Right ventricle myocardium inferior (tissue), 1 donor: ENCODE results near the gene RFLNA. TPM values are rescaled to one million over a fixed set of nuclear protein-coding genes. Genes with fewer than 3 reads are reported as not detected.
"Not testable (repeated sequence)": the region's sequence is repeated elsewhere in the genome, so short reads cannot be mapped to it uniquely, and the experiment has no call there.

ENCODE experiments used
- ATAC-seq: fragments of 200-7000 bp; cut with Tn5 transposase; one replicate; pipeline ENCODE4 v1.9.1; 2020; ENCODE audit warnings: mild to moderate bottlenecking, moderate library complexity
- DNase-seq: peaks from one replicate; pipeline ENCODE4 v3.0.0; 2021; ENCODE audit errors: missing footprints
- intact Hi-C: fragments of 100-400 bp; cut with DNase I; formaldehyde crosslinking; loops from one replicate; pipeline ENCODE4 v1.11.0; 2022
- total RNA-seq: library from RNA; stranded (reverse); fragmentation: NEBNext Ultra II Directional; extraction: Animal tissue kit (Norgen Biotek cat#: 25700); gene quantifications from one replicate; pipeline ENCODE4 v1.2.1, GENCODE V29; 2021
- donor health status: DM: no; HTN: yes; CAD: no; lungs with severe emphysema.

Gene RFLNA
- total RNA-seq, 1 donor from 2014 or later = 0.19 TPM

DNA sequence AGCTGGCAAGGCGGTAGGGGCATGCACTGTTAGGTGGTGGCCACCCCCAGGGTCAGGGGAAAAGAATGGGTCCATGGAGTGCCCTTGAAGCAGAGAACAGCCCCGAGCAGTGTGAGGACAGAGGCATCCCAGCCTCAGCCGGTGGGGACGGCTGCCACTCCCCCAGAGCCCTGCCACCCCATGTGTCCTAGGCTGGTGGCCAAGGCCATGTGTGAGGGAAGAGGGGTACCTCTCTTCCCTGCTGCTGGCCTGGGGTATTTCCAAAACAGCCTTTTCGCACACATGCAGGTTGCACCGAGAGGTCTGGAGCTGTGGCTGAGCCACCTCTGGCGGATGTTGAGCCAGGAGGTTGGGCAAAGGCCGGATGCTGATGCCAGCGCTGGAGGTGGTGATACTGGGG is 19.9 kb downstream of the RFLNA start:
- DNase-seq (no peak), ATAC-seq (no peak)
- intact Hi-C loops = no loop called here

DNA sequence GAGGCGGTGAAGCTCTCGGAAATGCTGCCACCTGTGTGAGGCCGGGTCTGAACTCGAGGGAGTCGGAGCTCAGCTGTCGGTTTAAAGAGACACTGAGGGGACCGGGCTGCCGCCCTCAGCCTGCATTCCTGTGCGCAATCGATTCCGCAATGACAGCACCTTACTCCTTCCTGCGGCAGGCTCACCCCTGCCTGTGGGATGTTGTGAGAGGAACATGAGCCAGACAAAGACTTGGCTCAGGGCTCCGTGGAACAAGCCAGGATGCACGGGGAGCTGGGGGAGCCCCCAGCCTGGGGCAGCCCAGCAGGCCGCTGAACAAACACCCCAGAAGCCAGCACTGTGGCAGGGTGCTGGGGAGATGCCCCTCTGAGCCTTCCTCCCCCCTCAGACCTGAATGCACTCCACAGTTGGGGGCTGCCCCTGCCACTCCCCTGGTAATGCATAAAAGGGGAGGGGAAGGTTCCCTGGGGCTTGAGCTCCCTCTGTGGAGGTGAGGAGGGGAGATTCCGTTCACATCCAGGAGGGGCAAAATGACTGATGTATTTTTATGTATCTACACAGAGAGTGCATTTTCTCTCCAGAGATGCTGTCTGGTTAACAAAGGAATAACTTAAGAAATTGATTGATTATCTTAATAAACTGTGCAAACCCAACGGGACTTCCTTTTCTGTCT is 20.6 kb downstream of the RFLNA start:
- DNase-seq (no peak), ATAC-seq (no peak)
- intact Hi-C loops = no loop called here

DNA sequence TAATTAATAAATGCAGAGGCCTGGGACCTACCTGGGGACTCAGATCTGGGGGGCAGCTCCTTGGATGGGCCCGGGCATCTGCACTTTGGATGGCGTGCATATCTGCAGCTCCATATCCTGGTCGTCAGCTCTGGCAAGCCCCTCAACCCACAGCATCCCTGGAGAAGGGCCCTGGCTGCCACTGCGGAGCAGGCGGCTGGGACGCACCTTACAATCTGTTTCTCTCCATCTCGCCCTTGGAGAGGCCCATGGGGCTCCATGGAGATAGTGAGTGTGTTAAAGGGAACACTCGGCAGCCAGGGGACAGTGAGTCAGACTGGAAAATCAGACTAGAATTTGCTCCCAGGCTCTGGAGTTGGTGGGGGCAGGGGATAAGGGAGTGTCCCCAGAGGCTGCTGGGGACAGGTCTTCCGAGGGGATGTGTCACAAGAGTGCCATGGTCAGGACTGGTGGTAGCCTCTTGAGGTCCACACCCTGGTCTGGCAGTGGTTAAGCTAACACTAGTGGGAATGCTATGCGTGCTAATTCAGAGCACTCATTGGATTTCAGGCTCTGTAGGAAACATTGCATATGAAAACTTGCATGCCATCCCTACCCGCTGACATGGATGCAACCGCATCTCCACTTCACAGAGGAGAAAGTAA is 21.5 kb downstream of the RFLNA start:
- DNase-seq (no peak), ATAC-seq (no peak)
- intact Hi-C loops = no loop called here

DNA sequence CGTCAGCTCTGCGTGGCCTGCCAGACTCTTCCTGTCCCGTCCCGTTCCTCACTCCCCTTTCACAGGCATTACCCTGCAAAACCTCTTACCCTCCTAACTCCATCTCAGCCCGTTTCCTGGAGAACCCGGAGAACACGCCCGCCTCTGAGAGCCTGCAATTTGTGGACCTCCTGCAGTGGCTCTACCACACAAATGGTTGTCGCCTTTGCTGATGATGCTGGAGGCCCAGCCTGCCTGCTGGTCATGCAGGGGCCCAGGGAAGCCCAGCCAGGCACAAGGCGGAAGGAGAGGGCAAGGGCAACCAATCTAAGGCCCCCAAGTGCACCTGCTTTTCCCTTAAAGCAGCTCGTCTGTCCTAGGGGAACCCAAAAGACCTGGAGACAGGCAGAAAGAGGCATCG is 22.5 kb downstream of the RFLNA start:
- ATAC-seq (no peak), DNase-seq (no peak)
- intact Hi-C loops = no loop called here

DNA sequence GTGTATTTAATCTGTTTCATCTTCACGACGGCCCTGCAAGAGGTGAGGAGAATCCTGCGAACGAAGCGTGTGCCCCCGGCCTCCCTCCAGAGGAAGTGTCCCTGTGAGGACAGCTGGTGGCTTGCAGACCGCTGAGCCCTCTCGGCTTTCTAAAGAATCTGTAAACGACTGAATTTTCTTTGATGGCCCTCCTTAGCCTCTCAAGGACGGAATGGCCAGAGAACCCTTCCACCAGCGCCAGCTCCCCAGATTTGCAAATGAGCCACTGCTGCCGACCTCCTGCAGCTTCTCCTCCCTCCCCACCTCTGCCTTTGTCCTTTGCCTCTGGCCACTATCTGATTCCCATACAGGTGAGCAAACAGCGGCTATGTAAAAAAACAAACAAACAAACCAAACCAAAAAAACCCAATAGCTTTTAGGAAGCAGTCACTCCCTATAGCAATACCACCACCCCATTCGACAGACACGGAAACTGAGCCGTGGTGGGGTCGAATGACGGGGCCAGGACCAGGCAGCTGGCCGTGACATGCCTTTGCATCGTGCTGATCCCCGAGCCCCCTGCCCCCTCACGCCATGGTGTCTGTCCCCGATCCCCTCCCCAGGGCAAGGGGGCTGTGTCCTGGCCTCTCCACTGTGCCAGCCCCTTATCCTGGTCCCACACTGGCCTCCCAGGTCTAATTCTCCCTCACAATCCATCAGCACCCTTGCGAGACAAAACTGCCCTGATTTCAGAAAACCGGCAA is 23.6 kb downstream of the RFLNA start:
- no peak for ATAC-seq

DNA sequence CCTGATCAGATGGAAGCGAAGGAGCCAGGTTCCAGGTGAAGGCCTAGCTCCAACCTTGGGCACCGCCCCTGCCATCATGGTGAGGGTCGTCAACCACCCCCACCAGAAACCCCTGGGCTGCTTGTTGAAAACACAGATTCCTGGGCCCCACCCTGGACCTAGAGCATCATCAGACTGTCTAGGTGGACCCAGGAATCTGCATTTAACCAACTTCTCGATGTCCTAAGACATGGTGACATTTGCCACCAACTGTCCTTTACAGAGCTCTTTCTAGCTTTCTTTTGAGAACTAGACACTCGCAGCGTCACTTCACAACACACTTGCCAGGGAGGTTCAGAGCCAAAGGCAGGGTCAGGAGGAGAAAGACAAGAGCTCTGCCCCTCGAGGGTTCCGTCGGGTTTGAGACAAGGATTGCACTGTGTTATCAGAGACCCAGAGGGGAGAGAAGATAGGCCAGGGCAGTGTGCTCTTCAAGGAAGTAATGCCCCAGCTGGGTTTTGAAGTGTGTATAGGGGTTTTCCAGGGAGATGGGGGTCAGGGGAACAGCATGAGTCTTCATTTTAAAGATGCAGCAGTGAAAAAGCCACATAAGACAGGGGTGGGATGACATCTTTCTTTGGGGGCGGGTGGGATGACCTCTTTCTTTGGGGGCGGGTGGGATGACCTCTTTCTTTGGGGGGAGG is 24.6 kb downstream of the RFLNA start:
- no peak for ATAC-seq
- intact Hi-C loops = loop anchor here (2.0 kb wide), 1 partner anchor 283 kb away; no protein-coding TSS in a partner anchor
- no peak for DNase-seq

More for the DNA sequence above, 23.6 kb downstream of the RFLNA start:
- no peak for DNase-seq
- intact Hi-C loops = no loop called here

DNA sequence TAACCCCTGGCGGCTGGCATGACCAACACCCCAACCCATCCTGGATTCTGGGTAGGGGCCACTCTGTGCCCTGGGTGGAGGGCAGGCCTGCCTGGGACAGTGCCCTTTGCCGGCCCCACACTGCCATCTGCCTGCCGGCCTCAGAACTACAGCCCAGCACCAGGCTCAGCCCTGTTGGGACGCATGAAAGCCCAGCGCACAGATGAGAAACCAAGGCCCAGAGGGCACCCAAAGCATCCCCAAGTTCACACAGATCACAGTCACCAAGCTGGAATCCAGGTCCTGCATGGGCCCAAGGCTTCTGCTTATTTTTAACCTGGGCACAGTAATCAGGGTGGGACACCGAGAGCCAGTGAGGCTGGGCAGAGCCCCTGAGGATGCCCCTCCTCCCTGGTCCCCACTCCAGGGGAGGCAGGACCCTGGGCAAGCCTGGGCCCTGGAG is 26.2 kb downstream of the RFLNA start:
- intact Hi-C loops = loop anchor here (1.0 to 2.0 kb wide), 3 partner anchors 267 to 447 kb away; no protein-coding TSS in a partner anchor
- DNase-seq (no peak), ATAC-seq (peak; percentile 73)

DNA sequence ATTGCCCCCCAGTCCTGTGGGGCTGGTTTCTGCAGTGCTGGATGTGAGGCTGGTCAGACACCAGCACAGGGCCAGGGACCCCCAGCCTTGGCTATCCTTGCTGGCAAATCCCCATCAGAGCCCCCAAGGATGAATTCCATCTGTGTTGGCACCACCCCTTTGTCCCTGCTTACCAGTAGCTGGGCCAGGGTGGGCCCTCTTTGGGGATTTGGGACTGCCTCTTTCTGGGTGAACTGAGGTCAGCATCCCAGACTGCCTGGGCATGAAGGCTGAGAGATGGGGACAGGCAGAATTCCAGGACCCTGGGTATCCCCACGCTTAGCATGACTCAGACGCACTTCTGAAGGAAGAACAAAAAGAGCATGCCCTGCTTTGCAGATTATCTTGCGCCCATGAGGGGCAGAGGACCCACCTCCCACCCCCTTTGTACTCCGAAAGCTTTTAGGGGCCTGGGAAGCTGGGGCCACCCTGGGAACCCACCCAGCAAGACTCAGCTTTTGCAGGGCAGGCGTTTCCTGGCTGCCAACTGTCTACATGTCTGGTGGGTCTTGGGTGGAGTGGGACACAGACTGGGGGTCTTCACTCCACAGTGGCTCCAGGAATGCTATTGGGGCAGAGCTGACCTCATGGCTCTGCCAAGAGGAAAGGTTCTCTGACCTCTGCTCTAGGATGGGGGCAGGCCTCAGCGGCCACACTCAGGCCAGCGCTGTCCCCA is 26.8 kb downstream of the RFLNA start:
- peak; percentile 23 for ATAC-seq
- DNase-seq = no peak
- intact Hi-C loops = loop anchor here (1.0 to 2.0 kb wide), 3 partner anchors 267 to 447 kb away; no protein-coding TSS in a partner anchor

DNA sequence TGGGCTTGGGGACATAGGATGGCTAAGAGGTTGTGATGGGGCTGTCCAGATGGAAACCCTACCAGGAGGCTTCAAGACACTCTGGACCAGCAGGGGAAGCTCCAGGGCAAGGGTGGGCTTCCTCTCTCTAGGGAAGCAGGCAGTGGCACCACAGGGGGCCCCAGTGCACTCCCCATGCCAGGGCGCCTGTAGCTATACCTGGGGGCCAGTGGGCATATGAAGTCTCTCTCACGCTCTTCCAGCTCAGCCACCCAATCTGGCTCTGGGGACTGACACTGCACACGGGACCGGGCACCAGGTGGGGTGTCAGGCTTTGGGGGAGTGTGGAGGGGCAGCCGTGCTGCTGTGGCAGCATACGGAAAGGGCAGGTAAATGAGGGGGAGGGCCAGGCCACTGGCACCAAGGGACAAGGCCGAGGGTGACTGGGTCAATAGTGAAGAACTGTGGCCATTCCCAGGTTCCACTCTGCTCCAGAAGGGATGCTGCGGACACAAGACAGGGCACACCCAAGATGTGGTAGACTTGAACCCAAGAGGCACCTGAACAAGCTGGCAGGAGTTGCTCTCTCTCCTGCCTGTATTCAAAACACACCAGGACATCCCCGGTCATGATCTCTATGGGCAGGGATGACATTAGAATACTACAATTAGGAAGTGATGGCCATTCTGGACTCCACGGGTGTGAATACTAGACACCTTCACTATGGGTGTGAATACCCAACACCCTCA is 27.5 kb downstream of the RFLNA start:
- intact Hi-C loops = no loop called here
- DNase-seq (no peak), ATAC-seq (no peak)

DNA sequence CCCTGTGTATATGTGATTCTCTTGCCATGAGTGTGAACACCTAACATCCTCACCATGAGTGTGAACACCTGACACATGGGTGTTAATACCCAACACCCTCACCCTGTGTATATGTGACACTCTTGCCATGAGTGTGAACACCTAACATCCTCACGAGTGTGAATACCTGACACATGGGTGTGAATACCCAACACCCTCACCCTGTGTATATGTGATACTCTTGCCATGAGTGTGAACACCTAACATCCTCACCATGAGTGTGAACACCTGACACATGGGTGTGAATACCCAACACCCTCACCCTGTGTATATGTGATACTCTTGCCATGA is 28.1 kb downstream of the RFLNA start:
- ATAC-seq, intact Hi-C loops, DNase-seq: not testable (repeated sequence)

DNA sequence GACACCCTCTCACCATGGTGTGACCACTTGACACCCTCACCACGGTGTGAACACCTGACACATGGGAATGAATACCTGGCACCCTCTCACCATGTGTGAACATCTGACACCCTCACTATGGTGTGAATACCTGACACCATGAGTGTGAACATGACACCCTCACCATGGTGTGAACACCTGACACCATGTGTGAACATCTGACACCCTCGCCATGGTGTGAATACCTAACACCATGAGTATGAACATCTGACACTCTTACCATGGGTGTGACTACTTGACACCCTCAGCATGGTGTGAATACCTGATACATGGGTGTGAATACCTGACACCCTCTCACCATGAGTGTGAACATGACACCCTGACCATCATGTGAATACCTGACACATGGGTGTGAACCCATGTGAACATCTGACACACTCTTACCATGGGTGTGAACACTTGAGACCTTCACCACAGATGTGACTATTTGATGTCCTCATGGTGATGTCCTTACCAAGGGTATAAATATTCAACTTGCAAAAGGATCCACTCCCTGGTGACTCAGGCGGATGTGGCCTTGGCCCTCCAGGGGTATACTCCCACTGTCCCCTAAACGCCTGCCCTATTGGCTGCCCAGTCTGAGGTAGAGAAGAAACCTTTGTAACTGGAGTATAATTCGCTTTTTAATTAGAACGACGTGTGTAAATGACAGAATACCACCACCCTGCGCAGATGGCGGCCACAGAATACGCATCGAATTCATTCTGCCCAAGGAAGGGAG is 29.1 kb downstream of the RFLNA start:
- ATAC-seq (no peak), DNase-seq (no peak)
- intact Hi-C loops = no loop called here

DNA sequence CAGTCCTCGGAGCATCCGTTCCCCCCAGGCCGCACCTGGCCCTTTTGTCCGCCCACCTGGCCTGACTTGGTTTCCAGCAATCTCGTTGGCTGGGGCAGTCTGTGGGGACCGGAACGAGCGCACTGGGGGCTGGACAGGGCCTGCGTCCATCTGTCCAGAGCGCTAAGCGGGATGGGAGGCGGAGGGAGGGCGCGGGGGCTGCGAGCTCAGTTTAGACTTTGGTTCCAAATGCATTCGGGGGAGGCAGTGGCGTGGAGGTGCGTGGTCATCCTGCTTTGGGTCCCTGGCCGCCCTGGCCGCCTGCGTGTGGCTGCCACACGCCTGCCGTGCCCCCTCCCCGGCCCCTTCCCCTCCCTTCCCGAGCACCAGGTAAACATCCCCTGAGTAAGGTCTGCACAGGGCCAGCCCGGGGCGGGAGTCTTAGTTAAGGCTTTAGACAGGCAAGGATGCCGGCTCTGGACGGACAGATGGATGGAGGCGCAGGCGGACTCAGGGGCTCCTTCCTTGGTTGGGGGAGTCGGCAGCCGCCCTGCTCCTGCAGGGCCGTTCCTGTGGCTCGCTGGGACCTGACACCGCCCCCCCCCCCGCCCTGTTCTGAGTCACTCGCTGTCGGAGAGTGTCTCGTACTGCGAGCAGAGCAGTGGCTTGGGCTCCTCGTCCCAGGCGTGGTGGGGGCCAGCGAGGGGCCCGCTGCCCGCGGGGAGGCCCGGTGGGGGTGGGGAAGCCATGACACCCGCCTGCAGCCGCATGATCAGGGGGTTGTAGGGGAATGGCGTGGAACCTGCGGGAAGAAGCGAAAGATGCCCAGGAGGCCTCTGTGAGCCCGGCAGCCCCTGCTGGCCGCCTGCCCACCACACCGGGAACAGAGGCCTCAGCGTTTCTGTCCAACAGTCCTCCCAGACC is 30.2 kb downstream of the RFLNA start:
- ATAC-seq = no peak
- DNase-seq = no peak
- intact Hi-C loops = no loop called here

DNA sequence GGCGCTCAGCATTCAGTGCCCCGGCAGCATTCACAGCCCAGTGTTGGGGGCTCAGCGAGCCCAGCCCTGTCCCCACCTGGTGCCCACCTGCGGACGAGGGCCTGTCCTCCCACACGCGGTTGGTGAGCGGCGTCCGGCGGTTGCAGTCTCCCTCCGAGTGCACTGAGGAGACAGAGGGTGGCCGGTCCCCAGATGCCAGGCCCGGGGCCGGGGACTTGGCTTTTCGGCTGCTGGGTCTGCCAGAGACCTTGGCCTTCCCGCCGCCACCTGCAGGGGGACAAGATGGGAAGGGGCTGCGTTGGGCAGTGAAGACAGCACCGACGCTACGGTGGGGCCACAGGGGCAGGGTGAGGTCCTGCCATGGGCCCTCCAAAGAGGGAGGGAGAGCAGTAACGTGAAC is 31.2 kb downstream of the RFLNA start:
- no peak for DNase-seq
- intact Hi-C loops = no loop called here
- ATAC-seq = no peak

DNA sequence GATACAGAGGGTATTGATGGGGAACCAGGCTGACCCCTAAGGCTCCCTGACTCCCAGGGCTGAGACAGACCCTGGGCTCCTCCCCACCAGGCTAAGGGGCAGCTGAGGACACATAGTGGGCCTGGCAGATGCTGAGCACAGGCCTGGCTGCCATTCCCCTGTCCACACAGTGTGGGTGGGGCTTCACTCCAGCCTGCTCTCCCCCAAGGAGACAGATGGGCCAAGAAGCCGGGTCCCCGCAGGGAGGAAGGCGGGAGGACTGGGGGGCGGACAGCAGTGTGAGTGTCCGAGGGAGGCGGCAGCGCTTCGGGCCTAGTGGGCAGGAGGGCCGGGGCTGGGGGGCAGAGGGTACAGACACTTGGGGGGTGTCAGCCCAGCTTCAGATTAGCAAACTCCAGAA is 32.0 kb downstream of the RFLNA start:
- intact Hi-C loops = no loop called here
- no peak for DNase-seq

DNA sequence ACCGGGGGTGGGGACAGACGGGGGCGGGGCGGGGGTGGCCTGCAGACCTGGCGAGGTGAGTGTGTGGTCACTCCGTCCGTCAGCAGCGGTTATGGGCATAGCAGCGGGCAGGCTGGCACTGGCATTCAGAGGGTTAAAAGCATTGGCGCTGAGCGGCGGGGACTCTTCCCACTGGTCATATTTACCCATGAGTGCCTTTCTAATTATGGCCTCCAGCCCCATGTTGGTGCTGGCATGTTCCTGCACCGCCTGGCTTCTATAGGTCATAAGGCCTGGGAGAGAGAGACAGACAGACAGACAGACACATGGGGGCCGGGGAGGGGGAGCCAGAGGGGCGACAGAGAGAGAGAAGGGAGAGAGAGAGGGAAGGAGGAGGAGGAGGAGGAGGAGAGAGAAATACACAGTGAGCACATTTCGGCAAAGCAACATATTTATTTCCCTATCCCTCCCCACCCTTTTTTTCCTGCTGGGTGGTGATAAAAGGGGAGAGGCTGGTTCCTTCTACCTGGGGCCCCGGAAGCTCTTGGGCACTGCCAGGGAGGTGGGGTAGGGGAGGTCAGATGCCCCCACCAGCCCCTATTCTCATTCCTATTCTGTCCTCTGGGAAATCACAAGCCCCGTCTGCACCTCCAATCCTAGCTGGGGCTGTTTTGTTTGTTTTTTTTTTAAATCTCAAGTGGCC is 32.6 kb downstream of the RFLNA start:
- DNase-seq = no peak
- ATAC-seq = peak; percentile 64
- intact Hi-C loops = loop anchor here (2.0 kb wide), 1 partner anchor 443 kb away; no protein-coding TSS in a partner anchor

More for the DNA sequence above, 32.0 kb downstream of the RFLNA start:
- peak; percentile 24 for ATAC-seq

DNA sequence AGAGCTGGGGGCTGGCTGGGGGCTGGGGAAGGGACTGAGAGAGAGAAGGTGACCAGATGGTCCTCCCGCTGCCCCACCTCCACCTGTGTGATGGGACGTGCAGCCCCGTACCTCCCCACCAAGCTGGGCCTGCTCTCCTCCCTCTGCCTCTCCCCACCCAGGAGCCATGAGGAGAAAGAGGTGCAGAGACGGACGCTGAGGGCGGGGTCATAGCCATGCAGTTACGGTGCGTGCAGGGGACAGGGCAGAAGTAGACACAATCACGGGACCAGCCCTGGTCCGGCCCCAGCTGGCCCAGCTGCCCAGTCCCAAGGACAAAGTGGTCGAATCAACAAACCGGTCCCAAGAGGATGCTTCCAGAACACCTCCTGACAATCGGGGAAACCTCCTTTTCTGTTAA is 33.2 kb downstream of the RFLNA start:
- ATAC-seq (peak; percentile 83), DNase-seq (no peak)
- intact Hi-C loops = loop anchor here (2.0 kb wide), 1 partner anchor 443 kb away; no protein-coding TSS in a partner anchor
